ENCODE measurements around the gene PLXNA4. TPM values are rescaled to one million over a fixed set of nuclear protein-coding genes. Genes with fewer than 3 reads are reported as not detected.

The PLXNA4 gene
- total RNA-seq, 1 donor from 2014 or later: 15.5 TPM

DNA sequence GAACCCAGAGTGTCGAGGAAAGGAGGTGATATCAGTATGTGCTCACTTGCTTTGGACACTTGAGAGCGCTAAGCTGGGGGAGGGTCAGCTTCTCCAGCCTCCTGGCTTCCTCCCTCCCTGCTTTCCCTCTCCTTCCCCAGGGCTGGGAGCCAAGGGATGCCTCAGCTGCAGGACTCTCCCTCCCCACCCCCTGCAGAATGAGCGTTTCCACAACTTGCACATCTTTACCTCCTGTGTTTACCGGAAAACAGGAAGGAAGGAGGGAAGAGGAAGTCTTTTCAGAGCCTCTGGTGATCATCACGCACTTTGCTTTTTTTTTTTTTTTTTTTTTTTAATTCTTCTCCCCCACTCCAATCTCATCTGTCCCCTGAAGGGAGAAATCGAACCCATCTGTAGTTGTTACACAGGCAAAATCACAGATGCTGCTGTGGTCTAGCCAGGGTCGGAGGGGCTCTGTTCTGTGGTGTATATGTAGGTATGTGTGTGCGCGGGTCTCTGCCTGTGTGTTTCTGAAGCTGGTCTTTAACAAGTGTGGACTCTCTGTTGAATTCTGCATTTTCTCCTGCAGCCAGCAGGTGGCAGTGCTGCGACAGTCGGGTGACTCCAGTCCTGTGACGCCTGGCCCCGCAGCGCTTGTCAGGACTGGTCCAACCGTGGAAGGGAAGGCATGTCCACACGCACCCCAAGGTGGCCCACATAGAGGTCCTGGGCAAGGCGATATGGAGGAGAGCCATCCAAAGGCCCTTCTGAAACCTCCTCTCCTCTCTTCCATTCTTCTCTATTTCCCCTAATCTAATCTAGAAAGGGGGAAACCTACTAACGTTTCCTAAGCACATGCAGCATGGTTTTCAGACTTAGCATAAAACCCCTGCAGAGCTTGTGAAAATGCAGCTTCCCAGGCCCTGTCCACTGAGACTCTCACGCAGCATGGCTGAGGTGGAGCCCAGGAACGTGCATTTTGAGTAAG is 257.6 kb downstream of the PLXNA4 start:
- peak; percentile 76 for DNase-seq (ENCODE audit: low read depth, low spot score)

DNA sequence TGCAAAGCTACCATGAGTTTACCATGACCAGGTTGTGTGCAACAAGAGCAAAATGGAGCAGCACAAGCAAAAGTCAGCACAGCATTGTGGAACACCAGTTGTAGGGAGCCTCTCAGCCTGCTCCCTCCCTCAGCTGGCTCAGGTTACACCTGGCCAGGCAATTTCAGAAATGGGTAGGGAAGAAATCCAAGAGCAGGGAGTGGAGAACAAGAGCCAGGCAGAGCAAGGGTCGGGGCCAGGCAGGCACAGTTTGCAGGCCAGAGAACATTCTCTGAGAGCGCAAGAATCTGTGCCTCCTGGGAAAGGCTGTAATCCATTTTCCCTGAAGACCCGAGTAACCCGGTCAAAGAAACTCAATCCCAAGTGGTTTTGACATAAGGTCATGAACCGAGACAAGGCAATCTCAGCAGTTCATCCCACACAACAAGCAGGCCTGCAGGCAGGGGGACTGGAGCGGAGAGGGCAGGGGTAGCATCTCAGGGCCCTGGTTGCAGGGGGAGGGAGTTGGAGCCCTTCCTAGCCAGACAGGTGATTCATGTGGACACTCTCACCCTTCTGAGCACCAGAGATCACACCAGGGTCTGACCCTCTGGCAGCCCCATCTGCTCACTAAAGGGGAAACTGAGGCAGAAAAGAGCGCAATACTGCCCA is 258.4 kb downstream of the PLXNA4 start:
- DNase-seq (ENCODE audit: low read depth, low spot score): no peak

DNA sequence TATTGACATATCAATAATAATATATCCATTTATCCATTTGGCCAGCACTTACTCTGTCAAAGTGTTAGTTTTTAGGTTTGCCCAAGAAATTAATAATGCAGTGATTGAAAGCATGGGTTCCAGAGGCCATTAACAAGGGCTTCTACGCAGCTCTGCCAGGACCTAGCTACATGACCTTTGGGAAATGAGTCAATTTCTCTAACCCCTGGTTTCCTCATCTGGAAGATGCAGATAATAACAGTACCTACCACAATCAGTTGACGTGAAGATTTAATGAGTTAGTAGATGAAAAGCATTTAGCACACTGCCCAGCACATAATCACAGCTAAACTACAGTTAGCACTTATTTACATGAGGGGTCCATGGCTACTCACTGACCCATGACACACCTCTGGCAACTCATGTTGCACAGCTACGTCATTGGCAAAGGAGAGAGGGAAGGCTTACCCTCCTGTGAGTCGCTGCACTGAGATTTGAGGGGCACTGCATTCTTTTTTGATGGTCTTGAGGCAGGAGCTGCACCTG is 263.7 kb downstream of the PLXNA4 start:
- no peak for DNase-seq (ENCODE audit: low read depth, low spot score)

DNA sequence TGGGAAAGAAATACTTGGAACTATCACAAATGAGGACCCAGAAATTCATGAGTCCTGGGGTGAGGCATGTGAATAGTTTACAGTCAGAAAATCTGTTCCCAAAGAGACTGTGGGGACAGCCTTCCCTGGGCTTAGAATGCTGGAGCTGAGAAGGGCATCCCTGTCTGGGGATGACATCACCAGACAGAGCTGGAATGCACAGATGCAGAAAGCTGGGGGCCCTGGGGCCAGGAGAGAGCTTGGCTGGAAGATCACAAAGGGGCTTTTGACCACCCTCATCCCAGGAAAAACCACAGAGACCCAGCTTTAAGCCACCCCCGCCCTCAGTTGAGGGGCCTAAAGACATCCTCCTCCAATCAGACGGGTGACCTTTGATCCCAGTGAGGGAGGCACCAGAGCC is 264.5 kb downstream of the PLXNA4 start:
- no peak for DNase-seq (ENCODE audit: low read depth, low spot score)

DNA sequence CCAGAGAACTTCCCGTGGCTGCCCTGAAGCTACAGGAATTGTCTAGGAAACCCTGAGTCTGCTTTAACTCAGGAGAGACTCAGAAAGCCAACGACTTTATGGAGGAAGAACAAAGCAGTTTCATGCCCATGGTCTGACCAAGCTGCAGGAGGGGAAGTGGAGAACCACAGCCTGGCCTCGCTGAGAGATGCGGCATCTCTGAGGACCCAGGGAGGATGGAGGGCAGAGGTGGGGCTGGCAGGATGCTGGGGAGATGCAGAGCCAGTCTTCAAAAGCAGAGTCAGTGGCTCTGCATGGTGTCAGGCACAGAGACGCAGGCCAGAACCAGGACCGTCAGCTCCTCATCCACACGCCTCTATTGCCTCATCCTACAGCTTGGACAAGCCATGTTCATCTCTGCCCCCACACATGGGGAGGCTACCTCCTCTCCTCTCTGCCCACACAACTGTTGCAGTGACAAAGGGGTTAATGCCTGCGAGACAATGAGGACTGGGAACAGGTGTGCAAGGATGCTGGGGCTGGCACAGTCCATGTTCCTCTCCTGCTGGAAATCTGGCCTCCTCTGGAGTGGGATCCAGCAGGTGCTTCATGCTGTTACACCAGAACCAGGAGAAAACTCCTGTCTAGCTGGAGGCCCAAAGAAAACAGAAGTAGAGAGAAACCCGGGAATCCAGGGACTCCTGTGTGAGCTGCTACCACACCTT is 267.0 kb downstream of the PLXNA4 start:
- no peak for DNase-seq (ENCODE audit: low read depth, low spot score)

DNA sequence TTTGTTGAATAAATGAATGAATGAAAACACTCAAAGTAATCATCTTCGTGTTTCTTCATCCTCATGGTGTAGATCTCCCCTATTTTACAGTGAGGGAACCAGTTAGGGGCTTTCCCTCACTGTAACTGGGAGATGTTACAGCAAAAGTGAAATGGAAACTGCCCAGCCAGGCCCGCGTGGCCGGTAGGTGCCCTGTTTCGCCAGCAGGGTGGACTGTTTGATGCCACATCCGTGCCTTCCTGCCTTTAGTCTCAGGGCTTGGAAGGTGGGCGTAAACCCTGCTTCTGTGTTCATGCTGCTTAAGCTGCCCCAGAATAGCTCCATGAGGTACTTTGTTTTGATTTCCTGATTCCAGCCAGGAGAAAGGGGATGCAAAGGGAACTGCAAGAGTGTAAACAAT is 268.8 kb downstream of the PLXNA4 start:
- no peak for DNase-seq (ENCODE audit: low read depth, low spot score)

DNA sequence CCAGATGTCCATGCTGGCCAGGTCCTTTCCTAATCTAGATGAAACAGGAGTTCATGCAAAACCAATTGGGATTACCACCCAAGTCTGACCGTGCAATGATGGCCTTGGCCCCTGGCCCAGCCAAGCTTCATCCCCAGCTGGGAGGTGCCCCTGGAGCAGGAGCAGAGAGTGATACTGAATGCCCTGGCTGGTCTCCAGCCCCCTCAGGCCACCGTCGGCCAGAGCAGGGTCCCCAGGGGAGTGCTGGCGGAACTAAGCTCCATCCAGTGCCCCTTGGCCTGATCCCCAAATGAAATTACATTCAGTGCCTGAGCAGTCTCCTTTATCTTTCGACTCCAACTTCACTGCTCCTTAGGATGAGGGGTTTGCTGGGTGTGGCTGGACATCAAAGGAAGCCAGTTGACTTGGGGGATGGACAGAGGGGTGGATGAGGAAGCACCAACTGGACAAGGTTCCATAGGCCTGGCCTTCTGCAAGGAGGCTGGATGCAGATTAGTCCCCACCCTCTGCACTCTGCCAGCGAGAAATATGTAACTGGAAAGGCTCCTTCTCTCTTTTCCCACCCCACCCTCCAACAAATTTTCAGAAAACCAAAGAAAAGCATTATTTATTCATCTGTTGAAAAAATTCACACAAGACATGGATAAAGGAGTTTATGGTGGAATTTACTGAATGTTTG is 275.5 kb downstream of the PLXNA4 start:
- no peak for DNase-seq (ENCODE audit: low read depth, low spot score)

DNA sequence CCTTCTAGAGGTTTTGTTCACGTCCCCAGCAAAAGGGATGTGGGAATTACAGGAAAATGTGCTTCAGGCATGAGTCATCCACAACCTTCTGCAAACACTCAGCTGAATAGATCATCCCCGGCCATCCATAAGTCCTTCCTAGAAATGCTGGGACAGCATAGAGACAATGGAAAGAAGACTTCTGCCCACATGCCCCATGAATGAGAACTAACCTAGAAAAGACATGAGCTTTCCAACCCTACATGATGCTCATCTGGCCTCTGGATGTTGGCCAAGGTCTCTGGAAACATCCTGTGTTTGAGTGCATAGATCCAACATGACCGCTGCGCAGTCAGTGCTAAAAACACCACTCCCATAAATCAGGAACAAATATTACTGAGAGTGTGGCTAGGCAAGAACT is 277.5 kb downstream of the PLXNA4 start:
- DNase-seq (ENCODE audit: low read depth, low spot score): peak; percentile 36

DNA sequence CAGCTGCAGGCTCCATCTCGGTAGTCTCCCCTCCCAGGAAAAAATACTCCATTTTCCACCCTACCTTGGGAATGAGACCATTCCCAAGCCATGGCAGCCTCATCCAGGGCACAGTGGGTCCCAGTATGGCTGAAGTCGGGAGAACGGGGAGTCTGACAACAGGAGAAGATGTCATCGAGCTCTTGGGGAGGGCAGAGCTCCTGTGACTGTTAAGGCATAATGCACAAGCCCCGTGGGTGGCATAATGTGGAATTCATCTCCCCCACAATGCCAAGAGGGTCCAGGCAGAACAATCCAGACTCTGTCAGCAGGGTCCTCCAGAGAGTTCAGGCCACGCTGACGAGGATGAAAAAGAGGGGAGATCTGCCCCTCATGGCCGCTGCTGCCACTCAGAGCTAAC is 279.4 kb downstream of the PLXNA4 start:
- no peak for DNase-seq (ENCODE audit: low read depth, low spot score)

DNA sequence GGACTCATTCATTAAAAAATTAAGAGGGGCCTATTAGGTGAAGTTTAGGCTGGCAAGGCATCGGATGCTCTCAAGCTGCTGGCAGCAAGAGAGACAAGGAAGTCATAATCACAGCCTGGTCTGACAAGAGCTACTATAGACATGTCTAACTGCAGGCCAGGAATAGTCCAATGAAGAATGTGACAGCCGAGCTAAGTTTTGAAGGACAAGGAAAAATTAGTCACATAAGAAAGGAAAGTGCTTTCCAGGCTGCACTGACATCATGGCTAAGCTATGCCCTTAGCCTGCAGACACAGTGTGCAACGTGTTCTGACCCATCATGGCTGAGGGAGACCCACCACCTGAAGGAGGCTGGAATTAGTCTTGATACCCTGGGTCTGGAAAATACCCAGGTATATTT is 281.1 kb downstream of the PLXNA4 start:
- DNase-seq (ENCODE audit: low read depth, low spot score): no peak

DNA sequence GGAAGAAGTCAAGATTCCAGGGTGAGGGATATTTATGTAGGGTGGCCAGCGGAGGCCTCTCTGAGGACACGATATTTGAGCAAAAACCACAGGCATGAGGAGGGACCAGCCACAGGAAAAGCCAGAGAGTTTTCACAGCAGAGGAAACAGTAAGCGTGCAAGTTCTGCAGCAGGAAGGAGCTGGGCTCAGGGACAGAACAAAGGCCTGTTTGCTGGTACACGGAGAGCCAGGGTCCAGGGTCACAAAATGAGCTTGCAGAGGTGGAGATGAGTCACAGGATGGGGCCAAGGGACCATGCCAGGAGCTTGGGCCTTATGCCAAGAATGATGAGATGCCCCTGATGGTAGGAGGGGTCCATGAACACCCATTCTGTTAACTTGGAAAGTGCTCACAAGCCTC is 283.5 kb downstream of the PLXNA4 start:
- DNase-seq (ENCODE audit: low read depth, low spot score): peak; percentile 57

DNA sequence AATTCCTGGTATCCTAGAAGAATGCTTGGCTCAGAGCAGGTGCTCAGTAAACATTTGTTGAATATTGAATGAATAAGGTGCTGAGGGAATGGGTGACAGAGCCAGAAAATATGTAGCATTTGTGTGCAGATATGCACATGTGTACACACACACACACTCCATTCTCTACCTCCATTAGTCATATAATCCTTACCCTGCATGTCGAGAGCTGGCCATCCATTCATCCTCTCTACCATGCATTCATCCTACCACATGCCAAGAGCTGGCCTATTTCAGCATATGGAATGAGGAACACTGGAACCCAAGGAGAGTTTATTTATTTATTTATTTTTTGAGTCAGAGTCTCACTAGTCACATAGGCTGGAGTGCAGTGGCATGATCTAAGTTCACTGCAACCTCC is 284.8 kb downstream of the PLXNA4 start:
- DNase-seq (ENCODE audit: low read depth, low spot score): no peak

DNA sequence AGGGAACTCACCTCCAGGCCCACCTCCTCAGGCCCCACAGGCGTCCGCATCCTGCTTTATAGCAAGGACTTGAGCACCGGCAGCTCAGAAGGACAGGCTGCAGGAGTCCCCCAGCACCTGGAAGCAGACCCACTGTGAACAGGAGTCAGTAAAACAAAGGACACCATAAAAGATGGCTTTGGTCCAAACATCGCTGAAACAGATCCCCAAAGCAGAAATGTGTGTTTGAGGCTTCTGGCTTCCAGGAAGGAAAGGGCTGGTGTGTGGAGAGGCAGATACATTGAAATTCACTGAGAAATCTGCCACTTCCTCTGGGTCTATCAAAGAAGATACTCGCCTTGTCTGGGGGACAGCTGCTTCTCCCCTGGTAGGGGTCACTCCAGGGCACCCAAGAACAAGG is 286.2 kb downstream of the PLXNA4 start:
- no peak for DNase-seq (ENCODE audit: low read depth, low spot score)

DNA sequence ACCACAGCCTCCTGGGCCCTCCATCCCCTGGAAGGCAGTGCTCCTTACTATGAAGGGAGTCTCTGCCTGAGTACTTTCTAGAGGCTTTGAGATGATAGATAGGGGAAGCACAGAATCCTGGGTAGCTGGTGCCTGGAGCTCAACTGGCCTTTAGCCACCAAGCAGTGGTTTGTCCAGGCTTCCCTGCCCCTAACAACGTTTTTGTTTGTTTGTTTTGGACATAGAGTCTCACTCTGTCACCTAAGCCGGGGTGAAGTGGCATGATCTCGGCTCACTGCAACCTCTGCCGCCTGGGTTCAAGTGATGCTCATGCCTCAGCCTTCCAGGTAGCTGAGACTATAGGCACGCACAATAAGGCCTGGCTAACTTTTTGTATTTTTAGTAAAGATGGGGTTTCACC is 289.4 kb downstream of the PLXNA4 start:
- no peak for DNase-seq (ENCODE audit: low read depth, low spot score)

DNA sequence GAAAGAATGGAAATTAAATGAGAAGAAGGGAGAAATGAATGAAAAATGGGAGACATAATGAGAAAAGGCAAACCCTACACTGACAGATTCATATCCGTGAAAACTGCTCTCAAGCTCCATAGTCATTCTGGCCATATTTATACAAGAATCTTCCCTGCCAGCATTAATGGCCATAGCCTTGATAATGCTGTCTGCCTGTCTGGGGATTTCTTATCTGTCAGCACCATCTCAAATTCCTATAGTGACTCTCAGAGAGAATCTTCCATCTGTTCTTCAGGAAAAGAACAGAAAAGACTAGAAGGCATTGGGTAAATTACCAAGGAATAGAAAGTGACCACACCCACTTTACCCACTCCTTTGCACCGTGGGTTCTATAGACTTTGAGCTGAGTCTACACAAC is 295.9 kb downstream of the PLXNA4 start:
- no peak for DNase-seq (ENCODE audit: low read depth, low spot score)

DNA sequence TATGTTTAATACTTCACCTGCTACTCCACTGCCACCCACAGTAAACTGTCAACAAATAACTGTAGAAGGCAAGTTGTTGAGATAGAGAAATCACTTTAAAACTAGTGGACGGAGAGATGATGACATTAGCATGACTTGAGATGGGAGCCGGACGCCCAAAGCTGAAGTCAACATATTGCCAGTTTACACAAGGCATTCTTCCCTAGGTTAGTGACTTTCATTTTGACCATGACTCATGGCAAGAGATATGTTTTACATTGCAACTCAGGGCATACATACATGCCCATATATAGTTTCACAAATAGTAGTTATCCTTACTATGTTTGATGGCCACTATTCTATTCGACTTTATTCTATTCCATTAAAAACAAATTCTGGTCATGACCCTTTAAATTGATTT is 296.6 kb downstream of the PLXNA4 start:
- DNase-seq (ENCODE audit: low read depth, low spot score): no peak

DNA sequence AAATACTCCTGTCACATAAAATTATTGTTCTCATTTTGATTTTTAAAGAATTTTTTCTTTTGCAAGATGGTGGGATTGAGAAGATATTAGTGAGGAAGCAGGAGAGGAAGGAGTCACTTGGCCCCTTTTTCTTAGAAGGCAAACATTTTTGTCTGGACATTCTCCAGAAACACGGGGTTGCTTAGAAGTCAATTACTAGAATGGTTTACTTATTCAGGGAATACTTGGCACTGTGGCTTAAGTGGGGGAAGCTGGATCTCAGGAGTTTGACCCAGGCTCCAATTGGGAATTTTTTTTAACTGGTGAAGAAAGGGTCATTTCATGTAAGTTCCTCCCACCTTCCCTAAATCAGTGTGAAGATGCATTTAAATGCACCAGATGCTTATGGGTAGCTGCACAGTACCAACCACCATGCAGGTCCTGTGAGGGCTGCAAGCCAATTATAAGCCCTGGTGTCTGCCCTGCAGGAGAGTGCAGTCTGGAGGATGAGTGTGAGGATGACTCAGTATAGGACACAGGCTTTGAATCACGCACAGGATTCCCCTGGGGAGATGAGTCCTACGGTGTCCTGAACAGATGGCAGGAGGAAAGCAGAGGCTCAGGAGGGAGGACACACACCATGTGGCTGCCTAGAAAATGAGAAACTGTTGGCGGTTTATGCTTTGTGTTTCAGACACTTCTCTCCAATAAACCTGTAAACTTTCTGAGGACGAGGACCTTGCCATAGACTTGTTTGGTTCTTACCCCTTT is 299.1 kb downstream of the PLXNA4 start:
- DNase-seq (ENCODE audit: low read depth, low spot score): no peak

DNA sequence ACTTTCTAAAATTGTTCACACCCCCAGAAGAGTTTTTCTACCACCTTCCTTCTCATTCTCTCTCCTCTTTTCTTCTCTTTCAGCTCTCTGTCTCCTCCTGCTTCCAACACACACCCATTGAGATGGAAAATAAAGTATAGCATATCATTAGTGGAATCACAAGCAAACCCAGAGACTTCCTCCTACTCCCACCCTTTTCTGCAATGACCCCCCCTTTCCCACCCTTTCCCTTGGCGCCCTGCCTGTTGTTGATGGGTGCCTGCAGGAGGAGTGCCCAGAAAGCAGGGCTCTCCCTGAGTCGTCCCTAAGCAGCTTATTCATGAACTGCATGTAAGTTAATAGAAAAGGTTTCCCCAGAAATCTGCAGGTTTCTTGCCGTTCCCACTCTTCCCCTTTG is 300.0 kb downstream of the PLXNA4 start:
- no peak for DNase-seq (ENCODE audit: low read depth, low spot score)

DNA sequence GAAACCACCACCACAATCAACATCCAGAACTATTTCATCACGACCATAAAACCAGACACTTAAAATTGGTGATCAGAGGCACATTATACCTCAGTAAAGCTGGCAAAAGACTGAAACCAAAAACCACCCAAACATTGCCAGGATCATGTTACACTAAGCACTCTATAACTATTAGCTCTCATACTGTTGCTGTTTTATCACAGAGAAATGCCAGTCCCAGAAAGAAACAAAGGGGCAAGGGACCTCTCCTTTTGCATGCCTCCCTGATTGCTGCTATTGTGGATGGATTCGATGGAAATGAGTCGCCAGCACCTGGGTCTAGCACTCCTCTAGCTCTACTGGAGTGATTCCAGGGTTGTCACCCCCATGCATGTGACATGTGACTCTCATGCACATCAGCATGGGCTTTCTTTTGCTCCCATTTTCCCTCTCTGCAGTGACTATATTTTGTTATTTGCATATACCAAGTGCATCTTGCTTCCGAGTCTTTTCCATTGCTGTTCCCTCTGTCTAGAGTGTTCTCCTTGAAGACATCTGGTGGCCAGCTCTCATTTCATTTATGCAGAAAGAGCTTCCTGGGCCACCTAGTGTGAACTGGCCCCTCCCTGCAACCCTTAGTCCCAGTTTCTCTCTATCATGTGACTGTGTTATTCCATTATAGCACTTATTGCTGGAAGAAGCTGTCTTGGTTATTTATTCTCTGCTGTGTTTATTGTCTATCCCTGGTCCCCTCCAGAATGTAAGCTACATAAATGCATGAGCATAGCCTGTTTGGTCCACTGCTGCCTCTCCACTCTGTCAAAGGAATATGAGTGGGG is 300.6 kb downstream of the PLXNA4 start:
- no peak for DNase-seq (ENCODE audit: low read depth, low spot score)

All from pulmonary artery endothelial cell (primary cell).